HG02885 (cell line): ENCODE results near the gene EXOC3L1.

Source experiments
- ATAC-seq: cut with Tn5 transposase; IDR thresholded peaks from one replicate; pipeline ENCODE4 v1.9.1; 2021; ENCODE audit warnings: mild to moderate bottlenecking; ENCODE audit not compliant: unreplicated experiment, poor library complexity

The EXOC3L1 gene

DNA sequence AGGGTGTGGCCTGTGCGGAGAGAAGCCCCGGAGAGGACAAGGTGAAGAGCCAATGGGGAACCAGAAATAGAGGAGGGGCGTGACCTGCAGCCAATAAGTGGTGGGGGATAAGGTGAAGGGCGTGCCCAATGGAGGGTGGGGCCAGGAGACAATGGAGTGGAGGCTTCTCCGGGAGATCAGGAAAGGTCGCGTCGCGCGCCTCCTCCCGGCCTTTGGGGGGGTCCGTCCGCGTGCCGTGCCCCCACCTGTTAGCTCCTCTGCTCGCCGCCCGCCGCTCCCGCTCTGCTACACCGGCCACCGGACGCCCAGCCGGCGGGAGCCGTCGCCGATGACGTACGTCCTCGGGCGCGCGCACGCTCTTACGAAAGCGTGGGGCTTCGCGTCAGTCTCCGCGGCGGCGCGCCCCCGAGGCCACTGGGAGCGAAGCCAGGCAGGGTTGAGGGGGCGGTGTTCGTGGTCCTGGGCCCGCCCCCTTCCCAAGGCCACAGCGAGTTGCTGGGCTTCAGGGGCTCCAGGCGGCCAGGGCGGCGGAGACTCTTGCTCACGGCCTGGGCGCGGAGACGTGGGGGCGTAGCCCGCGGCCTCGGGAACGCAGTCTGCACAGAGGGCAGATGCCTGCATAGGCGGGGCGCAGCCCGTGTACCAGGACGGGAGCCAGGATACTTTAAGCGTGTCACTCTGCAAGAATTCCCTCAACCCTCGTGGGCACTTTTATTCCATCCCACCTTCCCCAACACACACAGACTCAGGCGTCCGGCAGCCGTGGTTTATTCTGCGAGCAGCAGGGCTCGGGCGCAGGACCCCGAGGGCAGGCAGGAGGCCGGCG, 6.1 kb downstream of the EXOC3L1 start, which contains the start of gene MATCAP1:
Gene MATCAP1 (minus strand): TSS at position 337 of the 826 bp plus-strand sequence. CDS start 3,353 bp downstream, outside the sequence.
- ATAC-seq, result peak; percentile 94

DNA sequence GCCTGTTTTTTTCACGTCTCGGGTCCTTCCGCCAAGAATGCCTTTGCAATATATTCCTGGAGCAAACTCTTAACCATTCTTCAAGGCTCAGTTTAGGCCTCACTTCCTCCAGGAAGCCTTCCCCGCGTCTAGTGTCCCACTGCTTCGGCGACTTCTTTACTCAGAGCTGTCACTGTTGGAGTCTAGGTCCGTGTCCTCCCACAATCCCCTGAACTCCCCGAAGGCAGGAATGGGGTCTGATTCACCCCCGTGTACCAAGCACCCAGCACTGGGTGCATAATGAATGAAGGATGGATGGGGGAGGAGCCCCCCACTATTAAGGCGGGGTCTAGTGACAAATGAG, 6.7 kb downstream of the EXOC3L1 start:
- no peak for ATAC-seq

DNA sequence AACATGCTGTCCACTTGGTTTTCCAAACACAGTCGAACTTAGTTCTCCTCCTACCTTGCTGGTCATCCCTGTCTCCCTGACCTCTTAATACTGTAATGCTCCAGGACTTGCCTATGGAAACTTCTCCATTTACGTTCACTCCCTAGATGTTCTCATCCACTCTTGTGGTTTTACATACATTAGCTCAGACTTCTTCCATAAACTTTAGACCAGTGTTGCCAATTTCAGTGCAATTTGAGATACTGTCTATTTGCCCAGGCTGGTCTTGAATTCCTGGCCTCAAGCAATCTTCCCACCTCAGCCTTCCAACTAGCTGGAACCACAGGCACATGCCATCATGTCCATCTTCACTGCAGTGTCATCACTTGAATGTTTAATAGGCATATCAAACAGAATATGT, 7.6 kb downstream of the EXOC3L1 start:
- no peak for ATAC-seq

DNA sequence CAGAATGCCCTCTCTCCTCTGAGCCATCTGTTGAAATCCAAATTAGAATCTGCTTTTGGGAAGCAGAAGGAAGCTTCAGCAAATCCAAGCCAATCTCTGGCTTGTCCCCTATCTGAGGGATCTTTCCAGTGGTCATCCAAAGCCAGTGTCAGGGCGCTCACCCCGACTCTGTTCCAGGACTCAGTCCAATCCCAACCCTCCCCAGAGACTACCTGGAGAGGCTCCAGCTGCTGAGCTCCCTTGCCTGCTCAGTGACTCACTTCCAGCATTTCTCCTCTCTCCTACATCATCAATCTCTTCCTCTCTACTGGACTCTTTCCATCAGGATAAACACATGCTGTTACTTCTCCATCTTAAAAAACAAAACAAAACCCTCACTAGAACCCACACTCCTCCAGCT, 8.6 kb downstream of the EXOC3L1 start:
- ATAC-seq, result no peak

DNA sequence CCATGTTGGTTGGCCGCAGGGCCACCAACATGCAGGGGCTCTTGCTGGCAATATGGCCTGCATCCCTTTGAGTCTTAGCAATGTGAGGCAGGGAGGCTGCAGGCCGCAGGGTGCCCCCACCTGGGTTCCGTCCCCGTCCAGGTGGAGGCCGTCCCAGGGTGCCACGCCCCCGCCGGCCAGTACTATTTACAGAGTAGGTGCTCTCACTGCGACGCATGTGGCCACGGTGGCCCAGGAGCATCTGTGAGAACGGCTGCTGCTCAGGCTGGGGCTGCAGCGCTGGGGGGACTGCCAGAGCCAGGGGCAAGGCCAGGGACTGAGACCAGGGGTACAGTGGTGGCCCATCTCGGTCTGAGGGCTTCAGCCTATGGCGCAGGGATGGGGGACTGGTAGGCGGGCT, 9.8 kb downstream of the EXOC3L1 start:
- no peak for ATAC-seq

DNA sequence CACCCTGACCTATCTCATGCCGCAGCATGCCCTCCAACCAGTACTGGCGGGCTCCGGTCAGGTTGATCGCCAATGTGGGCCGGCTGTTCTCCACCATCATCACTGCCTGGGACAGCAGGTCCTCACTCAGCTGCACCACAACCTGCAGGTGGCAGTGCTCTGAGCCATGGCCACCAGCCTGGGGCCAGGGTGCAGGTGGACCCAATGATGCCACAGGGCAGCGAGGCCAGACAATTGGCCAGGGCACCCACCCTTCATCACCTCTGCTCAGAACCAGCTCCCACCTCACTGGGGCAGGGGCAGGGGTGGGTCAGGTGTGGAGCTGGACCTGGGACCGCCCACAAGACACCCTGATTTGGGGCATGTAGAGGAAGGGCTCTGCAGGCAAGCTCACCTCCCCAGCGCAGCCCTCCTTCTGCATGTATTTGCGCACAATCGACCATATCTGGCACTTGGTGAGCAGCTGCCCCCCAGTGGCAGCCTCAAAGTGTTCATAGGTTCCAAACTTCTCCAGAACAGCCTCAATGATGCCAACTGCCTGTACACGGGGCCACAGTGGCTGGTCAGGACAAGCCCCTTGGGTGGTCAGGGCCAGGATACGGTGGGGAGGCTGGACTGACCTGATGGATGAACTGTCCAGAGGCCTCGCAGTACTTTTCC, 10.4 kb downstream of the EXOC3L1 start:
- ATAC-seq, result no peak

DNA sequence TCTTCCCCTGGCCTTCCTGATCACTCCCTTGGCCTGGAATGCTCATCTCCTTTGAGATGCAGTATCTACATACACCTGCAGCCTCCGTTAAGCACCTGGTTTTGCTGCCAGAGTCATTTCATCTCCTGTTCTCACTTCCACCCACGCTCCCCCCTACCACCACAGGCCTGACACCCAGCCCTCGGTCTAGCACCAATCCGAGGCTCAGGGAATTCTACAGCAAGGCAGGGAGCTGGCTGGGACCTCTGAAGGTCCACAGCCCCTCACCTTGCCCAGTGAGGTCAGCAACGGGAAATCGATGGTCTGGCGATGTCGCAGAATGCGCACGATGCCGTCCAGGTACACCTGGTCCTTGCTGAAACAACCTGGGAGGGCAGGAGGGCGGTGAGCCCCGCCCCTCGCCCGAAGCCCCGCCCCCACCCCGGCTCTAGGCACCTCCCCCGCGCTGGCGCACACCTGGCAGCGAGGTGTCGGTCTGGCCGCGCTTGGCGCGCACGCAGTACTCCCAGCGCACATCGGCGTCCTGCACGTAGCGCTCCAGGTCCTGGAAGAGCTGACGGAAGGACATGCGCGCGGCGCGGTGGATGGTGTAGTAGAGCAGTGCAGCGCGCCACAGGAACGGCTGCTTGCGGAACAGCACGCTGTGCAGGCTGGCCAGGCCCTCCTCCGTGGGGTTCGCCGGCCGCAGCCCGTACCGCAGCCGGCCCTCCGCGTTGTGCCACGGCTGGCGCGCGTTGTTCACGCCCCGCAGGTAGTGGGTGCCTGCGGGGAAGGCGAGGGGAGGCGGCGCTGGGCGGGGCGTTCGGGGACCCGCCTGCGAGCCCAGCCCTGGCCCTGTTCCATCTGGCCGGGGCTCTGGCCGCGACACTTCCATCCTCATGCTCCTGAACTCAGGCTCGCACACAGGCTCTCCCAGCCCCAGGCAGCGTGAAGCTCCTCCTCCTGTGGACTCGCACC, 11.9 kb downstream of the EXOC3L1 start:
- no peak for ATAC-seq

DNA sequence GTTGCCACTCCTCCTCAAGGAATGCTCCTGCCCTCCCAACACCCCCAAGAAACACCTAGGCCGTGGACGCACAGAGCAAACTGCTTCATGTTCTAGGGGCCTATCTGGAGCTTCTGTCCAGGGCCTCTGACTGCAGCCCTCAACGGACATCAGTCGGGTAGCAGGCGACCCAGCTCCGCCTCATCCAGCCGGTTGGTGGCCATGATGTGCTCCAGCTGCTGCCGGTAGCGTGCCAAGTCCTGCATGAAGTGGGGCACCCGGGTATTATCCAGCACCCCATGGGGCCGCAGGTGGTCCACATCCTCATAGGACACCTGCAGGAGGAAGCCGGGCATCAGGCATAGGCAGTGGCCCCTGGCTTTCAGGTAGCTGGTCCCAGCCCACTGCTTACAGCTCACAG, 13.3 kb downstream of the EXOC3L1 start:
- ATAC-seq, result no peak

DNA sequence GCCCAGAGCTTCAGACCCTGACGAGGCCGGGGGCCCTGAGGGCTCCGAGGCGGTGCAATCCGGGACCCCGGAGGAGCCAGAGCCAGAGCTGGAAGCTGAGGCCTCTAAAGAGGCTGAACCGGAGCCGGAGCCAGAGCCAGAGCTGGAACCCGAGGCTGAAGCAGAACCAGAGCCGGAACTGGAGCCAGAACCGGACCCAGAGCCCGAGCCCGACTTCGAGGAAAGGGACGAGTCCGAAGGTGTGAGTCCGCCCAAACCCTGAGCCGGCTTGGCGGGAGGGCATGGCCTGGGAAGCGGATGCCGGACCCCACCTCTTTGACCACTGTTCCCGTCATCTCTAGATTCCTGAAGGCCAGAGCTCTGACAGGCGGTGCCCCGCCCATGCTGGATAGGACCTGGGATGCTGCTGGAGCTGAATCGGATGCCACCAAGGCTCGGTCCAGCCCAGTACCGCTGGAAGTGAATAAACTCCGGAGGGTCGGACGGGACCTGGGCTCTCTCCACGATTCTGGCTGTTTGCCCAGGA, 15.2 kb downstream of the EXOC3L1 start:
- no peak for ATAC-seq

DNA sequence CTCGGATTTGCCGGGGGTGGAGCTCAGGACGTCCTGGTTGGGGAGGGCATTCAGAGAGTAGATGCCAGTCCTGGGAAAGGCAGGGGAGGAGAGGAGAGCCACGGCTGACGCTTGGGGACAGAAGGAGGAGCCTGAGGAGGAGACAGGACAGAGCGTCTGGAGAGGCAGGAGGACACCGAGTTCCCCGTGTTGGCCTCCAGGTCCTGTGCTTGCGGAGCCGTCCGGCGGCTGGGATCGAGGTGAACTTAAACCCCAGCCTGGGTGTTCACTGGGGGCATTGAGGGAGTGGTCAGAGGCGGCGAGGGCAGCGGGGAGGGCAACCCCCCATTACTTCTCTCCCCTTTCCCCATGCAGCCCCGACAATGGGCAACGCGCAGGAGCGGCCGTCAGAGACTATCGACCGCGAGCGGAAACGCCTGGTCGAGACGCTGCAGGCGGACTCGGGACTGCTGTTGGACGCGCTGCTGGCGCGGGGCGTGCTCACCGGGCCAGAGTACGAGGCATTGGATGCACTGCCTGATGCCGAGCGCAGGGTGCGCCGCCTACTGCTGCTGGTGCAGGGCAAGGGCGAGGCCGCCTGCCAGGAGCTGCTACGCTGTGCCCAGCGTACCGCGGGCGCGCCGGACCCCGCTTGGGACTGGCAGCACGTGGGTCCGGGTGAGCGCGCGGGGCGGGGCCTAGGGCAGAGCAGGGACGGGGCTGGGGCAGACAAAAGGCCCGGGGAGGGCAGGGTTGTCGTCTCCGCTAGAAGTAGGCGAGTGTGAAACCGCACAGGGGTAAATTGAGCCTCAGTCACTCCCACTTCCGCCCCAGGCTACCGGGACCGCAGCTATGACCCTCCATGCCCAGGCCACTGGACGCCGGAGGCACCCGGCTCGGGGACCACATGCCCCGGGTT, 15.9 kb downstream of the EXOC3L1 start:
- ATAC-seq, result peak; percentile 38

DNA sequence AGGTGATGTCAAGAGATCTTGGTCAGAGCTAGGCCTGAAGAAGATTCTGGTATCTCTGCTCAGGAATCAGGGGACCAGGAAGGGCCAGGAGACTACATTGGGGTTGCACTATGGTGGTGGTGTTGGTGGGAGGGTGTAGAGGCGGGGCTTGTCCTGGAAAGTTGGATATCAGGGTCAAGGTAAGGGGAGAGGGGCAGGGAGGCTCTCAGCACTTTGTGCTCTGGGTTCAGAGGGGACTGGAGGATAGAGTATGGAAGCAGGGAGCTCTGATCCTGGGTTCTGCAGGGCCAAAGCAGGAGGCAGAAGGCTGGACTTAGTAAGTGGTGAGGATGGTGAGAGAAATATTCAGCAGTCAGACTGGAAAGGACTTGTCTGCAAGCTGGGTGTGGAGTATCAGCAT, 16.6 kb downstream of the EXOC3L1 start:
- ATAC-seq, result no peak

DNA sequence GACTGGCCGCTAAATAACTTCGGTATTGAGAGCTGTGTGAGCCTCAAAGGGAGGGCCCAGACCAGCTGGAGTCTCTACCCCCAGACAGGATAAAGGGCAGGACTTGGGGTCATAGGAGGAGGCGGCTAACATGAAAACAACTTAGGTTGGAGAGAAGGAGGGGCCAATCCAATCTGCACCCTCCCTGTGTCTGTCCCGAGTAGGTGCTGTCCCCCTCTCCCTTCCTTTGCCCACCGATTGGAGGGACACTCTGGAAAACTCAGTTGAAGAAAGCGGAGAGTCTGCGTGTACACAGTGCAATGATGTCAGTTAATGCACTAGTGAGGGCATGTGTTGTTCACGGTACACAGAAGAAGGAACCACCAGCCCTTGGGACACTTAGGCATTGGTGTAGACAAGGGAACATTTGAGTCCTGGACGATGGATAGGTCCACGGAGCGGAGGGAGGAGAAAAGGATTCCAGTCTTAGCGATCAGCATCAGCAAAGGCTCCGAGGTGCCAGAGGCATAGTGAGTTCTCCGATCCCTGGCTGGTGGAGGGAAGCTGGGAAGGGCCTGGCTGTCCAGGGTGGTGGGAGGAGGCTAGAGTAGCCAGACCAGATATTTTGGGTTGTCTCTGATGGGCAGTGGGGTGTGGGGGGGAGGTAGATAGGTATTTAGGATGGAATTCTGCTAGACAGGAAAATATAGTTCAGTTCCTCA, 18.8 kb downstream of the EXOC3L1 start:
- no peak for ATAC-seq

DNA sequence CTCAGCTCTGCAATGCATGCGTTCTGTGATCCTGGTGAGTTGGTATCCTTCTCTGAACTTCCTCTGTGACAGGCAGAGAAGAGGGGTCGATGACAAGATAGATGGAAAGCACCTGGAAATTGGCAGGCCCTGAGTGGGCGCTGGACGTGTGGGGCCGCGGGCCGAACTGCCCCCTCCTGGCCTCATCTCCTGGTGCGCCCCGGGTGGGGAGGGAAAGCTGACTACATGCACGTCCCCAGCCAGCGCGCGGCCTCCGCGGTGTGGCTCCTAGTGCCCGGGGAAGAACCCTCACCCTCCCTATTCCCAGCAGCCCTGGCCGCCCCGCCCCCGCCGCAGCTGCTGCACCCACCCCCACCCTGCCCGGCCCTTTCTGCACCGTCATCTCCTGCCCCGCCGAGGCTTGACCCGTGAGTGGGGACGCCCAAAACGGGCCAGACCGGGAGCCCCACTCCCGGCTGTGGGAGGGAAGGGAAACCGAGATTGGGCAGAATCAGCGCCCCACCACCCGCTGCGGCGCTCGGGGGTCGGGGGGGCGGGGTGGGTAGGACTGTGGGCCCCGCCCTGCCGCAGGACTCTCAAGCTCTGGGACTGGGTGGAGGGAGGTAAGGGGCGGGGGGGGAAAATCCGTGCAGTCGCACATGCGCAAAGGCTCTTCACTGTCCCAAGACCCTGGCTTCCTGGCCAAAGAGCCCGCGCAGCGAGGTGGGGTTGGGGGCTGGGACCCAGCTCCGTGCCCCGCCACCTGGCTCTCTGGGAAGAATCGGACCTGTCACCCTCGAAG, 19.6 kb downstream of the EXOC3L1 start, which contains the start of gene NOL3:
Gene NOL3 (plus strand): TSS at position 371 of the 781 bp plus-strand sequence.
- ATAC-seq, result peak; percentile 46

DNA sequence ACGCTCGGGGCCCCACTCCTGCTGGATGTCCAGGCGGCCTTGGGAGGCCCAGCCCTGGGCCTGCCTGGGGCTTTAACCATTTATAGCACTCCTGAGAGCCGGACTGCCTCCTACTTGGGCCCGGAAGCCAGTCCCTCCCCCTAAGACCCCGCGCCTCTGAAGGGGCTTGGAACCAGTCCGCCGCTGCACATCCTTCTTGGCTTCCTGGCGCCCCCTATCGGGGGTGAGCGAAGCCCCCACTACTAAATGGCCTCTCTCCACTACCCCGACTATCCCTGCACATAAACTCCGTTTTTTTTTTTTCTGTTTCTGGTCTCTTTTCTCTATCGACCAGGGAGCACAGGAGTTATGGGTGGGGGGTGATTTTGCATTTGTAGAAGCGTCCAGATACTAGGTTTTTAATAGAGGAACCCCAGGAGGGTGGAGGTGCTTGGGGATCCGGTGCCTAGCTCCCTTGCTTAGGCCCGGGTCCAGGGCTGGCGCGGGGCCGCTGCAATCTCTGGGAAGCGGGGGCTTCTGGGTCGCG, 20.2 kb downstream of the EXOC3L1 start:
- ATAC-seq, result no peak

DNA sequence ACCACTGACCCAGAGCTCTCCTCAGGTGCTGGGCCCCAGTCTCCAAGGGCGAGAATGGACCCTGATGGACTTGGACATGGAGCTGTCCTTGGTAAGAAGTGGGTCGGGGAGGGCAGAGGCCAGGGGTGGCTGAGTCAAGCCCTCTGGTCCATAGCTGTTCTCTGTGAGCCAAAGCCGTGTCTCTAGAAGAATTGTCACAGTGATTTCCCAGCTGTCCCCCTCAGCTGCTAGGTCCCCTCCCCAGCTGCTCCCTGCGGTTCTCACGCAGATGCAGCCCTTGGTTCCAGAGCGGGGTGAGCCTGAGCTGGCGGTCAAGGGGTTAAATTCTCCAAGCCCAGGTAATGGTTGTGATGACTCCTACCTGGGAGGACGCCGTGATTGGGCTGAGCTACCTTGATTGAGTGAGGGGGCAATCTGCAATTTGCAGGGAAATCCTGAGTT, 20.9 kb downstream of the EXOC3L1 start:
- ATAC-seq, result no peak

DNA sequence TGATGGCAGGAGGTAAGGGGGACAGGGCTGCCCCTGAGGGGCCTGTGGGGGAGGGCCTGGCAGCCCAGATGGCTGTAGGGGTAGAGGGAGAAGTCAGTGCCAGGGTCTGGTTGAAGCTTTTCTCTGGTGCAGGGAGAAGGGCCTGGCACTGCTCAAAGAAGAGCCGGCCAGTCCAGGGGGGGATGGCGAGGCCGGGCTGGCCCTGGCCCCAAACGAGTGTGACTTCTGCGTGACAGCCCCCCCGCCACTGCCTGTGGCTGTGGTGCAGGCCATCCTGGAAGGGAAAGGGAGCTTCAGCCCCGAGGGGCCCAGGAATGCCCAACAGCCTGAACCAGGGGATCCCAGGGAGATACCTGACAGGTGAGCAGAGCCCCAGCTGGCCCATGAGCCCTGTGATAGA, 22.3 kb downstream of the EXOC3L1 start:
- no peak for ATAC-seq

DNA sequence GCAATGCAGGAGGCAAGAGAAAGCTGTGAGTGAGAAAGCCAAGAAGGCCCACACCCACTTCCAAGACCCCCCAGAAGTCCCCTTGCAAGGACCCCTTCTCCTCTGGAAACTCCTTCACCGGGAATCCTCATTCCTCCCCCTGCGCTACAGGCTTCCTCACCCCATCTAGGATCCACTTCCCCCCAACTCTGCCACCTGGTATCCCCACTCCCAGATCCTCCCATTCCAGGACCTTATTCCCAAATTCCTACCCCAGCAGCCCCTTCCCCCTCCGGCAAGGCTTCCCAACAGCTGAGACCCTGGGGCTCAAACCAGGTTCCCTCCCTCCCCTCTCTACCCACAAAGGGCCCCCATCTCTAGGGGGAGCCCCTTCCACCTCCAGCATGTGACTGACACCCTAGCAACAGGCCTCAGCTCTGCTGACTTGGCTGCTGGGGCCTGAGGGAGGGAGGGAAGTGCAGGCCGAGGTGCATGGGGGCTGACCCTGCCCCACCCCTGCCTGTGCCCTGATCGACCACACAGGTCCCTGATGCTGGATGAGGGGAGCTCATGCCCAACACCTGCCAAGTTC, 23.3 kb downstream of the EXOC3L1 start:
- no peak for ATAC-seq
